Keratinocyte (primary cell): Measurements from ENCODE around the gene IL1RAPL2. TPM values are rescaled to one million over a fixed set of nuclear protein-coding genes. Genes with fewer than 3 reads are reported as not detected.

Experiments
- DNase-seq: peaks from one replicate; pipeline ENCODE4 v3.0.0-alpha.2; 2011; ENCODE audit warnings: low read depth, missing footprints, low spot score
- FAIRE-seq: peaks from 2 replicates; lab custom pipeline; 2011; peaks lifted over from hg19 to GRCh38; lab: Jason Lieb, UNC
- H2AFZ ChIP-seq: 2 replicates; pipeline ENCODE4 v1.6.0; 2012; ENCODE audit warnings: low read length, control low read depth, inconsistent platforms; ENCODE audit not compliant: control insufficient read depth
- H3K27ac ChIP-seq: 2 replicates; pipeline ENCODE4 v1.5.1; 2011; ENCODE audit warnings: low read length; ENCODE audit not compliant: control insufficient read depth, insufficient read depth
- H3K27me3 ChIP-seq: 3 replicates; pipeline ENCODE4 v1.6.0; 2011; ENCODE audit warnings: low read length; ENCODE audit not compliant: control insufficient read depth, insufficient read depth; ENCODE audit errors: extremely low read depth
- H3K36me3 ChIP-seq, 2 experiments: 2 replicates in 1 of 2; 3 replicates in 1 of 2; pipeline ENCODE4 v1.5.1; 2011; ENCODE audit warnings: low read length in 2 of 2, mild to moderate bottlenecking in 1 of 2; ENCODE audit not compliant: control insufficient read depth in 2 of 2, insufficient read depth in 2 of 2; ENCODE audit errors: extremely low read depth in 1 of 2
- H3K4me1 ChIP-seq: 3 replicates; pipeline ENCODE4 v1.5.1; 2011; ENCODE audit warnings: low read length; ENCODE audit not compliant: control insufficient read depth, insufficient read depth; ENCODE audit errors: extremely low read depth
- H3K4me2 ChIP-seq: 3 replicates; pipeline ENCODE4 v1.6.0; 2011; ENCODE audit warnings: low read depth, low read length; ENCODE audit not compliant: control insufficient read depth, insufficient read depth; ENCODE audit errors: extremely low read depth
- H3K4me3 ChIP-seq, 3 experiments: fragments of 200-600 bp in 1 of 3; sonication (generic) in 1 of 3; 2 replicates in 2 of 3; 3 replicates in 1 of 3; pipeline ENCODE4 v1.5.1; 2011 to 2016; ENCODE audit warnings: low read length in 3 of 3, mild to moderate bottlenecking in 3 of 3, control low read depth in 2 of 3, inconsistent platforms in 1 of 3, low read depth in 1 of 3, mixed read lengths in 1 of 3, mixed run types in 1 of 3, moderate library complexity in 1 of 3; ENCODE audit not compliant: control insufficient read depth in 2 of 3, insufficient read depth in 2 of 3; ENCODE audit errors: extremely low read depth in 1 of 3
- H3K79me2 ChIP-seq: 2 replicates; pipeline ENCODE4 v1.6.0; 2012; ENCODE audit warnings: low read length; ENCODE audit not compliant: control insufficient read depth, insufficient read depth
- H3K9ac ChIP-seq: 3 replicates; pipeline ENCODE4 v1.6.0; 2011; ENCODE audit warnings: low read length; ENCODE audit not compliant: control insufficient read depth, insufficient read depth; ENCODE audit errors: extremely low read depth
- H3K9me1 ChIP-seq: 3 replicates; pipeline ENCODE4 v1.6.0; 2011; ENCODE audit warnings: low read length; ENCODE audit not compliant: control insufficient read depth, insufficient read depth; ENCODE audit errors: extremely low read depth
- H3K9me3 ChIP-seq: 2 replicates; pipeline ENCODE4 v1.5.1; 2012; ENCODE audit warnings: low read depth, low read length; ENCODE audit not compliant: control insufficient read depth
- H4K20me1 ChIP-seq: 3 replicates; pipeline ENCODE4 v1.6.0; 2011; ENCODE audit warnings: low read length; ENCODE audit not compliant: control insufficient read depth, insufficient read depth; ENCODE audit errors: extremely low read depth
- EZH2 ChIP-seq: IDR thresholded peaks from one replicate; pipeline ENCODE4 v1.6.1; 2012; ENCODE audit warnings: inconsistent platforms, mild to moderate bottlenecking, low read length, moderate library complexity
- dilution Hi-C: fragments of 300-500 bp; cut with MboI; formaldehyde crosslinking; loops from one replicate; pipeline ENCODE4 v1.7.0; 2020; ENCODE audit warnings: low sequenced_read_pairs; ENCODE audit not compliant: extremely low pct_ligation_motif_present
- polyA plus RNA-seq, 5 experiments: library from polyadenylated mRNA; depleted of rRNA in 3 of 5; stranded (reverse) in 3 of 5; stranded (forward) in 1 of 5; unstranded in 1 of 5; fragments of >200 nt; gene quantifications; 1 replicate in 1 of 5; 2 replicates in 3 of 5; 3 replicates in 1 of 5; pipeline versions ENCODE4 v1.2.1 to v1.2.3, GENCODE V29; 2011 to 2012; ENCODE audit warnings: missing spikeins in 2 of 5, low read depth in 1 of 5, low replicate concordance in 1 of 5
- TF ChIP-seq, protein P1 (sequence below), 3 experiments: IDR thresholded peaks in 1 of 3; conservative IDR thresholded peaks in 1 of 3; optimal IDR thresholded peaks in 1 of 3; 2 replicates in 2 of 3; 3 replicates in 1 of 3; pipeline versions ENCODE3 to v1.5.1; 2011; ENCODE audit warnings: low read length in 3 of 3, mild to moderate bottlenecking in 3 of 3, moderate library complexity in 2 of 3, control low read depth in 1 of 3, inconsistent platforms in 1 of 3; ENCODE audit not compliant: insufficient read depth in 2 of 3; ENCODE audit errors: extremely low read depth in 1 of 3

Gene IL1RAPL2
- polyA plus RNA-seq, 1 donor (not counting 4 experiments of a cell fraction or from before 2014, with no cell fraction given) = 0.24 TPM

DNA sequence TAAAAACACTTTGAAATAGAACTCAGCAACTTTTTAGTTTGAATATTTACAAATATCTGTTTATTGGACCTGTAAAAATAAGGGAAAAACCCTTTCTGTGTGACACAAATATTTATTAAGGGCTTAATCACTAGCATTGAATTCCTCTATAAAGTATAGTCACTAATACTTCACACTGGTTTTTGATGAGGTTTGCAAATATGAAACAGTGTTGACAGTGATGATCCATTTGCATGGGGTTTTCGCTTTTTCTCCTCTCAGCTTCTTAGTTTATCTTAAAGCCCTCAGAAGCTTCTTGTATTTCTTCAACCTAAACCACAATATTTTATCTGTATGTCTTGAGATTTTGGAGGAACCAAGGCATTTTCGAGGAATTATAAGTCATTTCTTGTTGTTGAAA lies 751.1 kb downstream of the IL1RAPL2 start:
- no peaks in the 10 kb centered on the region for H3K9me3 ChIP-seq

DNA sequence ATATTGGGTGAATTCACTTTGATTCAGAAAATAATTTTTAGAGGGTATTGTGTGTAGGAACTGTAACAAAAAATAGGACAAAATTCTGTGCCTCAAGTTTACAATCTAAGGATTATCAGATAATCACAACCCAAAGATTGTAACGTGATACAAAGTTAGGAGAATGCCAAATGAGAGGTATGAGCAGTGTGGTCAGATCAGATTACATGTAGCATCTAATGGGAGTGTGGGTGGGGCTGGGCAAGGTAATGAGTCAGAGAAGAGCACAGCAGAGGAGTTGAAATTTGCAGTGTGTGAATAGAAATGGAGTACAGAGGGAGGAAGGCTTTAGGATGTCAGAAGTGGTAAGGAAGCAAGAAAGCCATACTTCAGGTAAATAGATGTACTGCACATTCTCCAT lies 757.9 kb downstream of the IL1RAPL2 start:
- TF ChIP-seq EZH2 = no peak
- TF ChIP-seq, protein P1, sequence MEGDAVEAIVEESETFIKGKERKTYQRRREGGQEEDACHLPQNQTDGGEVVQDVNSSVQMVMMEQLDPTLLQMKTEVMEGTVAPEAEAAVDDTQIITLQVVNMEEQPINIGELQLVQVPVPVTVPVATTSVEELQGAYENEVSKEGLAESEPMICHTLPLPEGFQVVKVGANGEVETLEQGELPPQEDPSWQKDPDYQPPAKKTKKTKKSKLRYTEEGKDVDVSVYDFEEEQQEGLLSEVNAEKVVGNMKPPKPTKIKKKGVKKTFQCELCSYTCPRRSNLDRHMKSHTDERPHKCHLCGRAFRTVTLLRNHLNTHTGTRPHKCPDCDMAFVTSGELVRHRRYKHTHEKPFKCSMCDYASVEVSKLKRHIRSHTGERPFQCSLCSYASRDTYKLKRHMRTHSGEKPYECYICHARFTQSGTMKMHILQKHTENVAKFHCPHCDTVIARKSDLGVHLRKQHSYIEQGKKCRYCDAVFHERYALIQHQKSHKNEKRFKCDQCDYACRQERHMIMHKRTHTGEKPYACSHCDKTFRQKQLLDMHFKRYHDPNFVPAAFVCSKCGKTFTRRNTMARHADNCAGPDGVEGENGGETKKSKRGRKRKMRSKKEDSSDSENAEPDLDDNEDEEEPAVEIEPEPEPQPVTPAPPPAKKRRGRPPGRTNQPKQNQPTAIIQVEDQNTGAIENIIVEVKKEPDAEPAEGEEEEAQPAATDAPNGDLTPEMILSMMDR (optimal IDR thresholded peaks at IDR 0.05 in 1 of 3, IDR thresholded peaks at IDR 0.05 in 1 of 3, conservative IDR thresholded peaks at IDR 0.05 in 1 of 3; ENCODE audit: extremely low read depth in 1 of 3, insufficient read depth in 2 of 3, low read length in 3 of 3) = no peak
- Histone ChIP-seq H3K79me2 (no peaks in the 10 kb centered on the region), H3K27ac (peak overlapping the region; percentile 29), H4K20me1 (no peaks in the 10 kb centered on the region), H3K4me1 (peaks cover 5% of the 10 kb centered on the region), H3K9me1 (no peaks in the 10 kb centered on the region), H3K4me3 (no peak overlapping the region), H3K9me3 (no peaks in the 10 kb centered on the region), H3K4me2 (peak overlapping the region; percentile 48), H3K9ac (peak overlapping the region; percentile 34), H3K36me3 (no peaks in the 10 kb centered on the region), H3K27me3 (peaks cover 3% of the 10 kb centered on the region), H2AFZ (no peak overlapping the region)
- DNase-seq = no peak
- dilution Hi-C loops = no loop called here
- peak; percentile 88 for FAIRE-seq

More for the DNA sequence above, 751.1 kb downstream of the IL1RAPL2 start:
- DNase-seq (no peak), FAIRE-seq (no peak)
- Histone ChIP-seq H3K79me2 (peaks cover 1% of the 10 kb centered on the region), H3K36me3 (no peaks in the 10 kb centered on the region), H3K9ac (no peak overlapping the region), H3K9me1 (no peaks in the 10 kb centered on the region), H3K27ac (no peak overlapping the region), H3K4me2 (no peak overlapping the region), H3K27me3 (no peaks in the 10 kb centered on the region), H2AFZ (no peak overlapping the region), H3K4me3 (no peak overlapping the region), H3K4me1 (peaks cover 10% of the 10 kb centered on the region), H4K20me1 (no peaks in the 10 kb centered on the region)
- TF ChIP-seq EZH2 = no peak
- TF ChIP-seq, protein P1 (optimal IDR thresholded peaks at IDR 0.05 in 1 of 3, IDR thresholded peaks at IDR 0.05 in 1 of 3, conservative IDR thresholded peaks at IDR 0.05 in 1 of 3; ENCODE audit: extremely low read depth in 1 of 3, insufficient read depth in 2 of 3, low read length in 3 of 3) = no peak
- dilution Hi-C loops = no loop called here
